A549 (cell line): ENCODE data around the gene ZNF438. TPM values are rescaled to one million over a fixed set of nuclear protein-coding genes. Genes with fewer than 3 reads are reported as not detected.
A peak's percentile ranks its signal among the peaks of the same experiment; 100 is the strongest.

Source experiments
- ATAC-seq, 2 experiments: fragments of 200-7000 bp in 1 of 2; fragments of >200 bp in 1 of 2; cut with Nextera tagmentation in 1 of 2; cut with Tn5 transposase in 1 of 2; 3 replicates each; pipeline versions ENCODE4 v1.8.0 to v1.9.1; 2018 to 2020; ENCODE audit warnings: mild to moderate bottlenecking in 1 of 2, moderate library complexity in 1 of 2
- CTCF ChIA-PET: fragments of 300-600 bp; sonication (Branson Sonifier 250); formaldehyde crosslinking; extraction: SDS; loops from one replicate; lab custom pipeline; 2021; ENCODE audit warnings: antibody characterized with exemption, inconsistent platforms; lab: Yijun Ruan, JAX
- POLR2A ChIA-PET: fragments of 350-600 bp; formaldehyde crosslinking; extraction: SDS; loops from one replicate; lab custom pipeline; 2021; ENCODE audit warnings: antibody characterized with exemption, inconsistent platforms; lab: Yijun Ruan, JAX
- DNase-seq, 2 experiments: peaks; one replicate each; pipeline versions ENCODE4 v3.0.0 to v3.0.0-alpha.2; 2011 to 2016; ENCODE audit warnings: low read depth in 1 of 2, low spot score in 1 of 2
- FAIRE-seq: peaks from 2 replicates; lab custom pipeline; 2011; peaks lifted over from hg19 to GRCh38; lab: Jason Lieb, UNC
- H3K27ac ChIP-seq, 2 experiments: fragments of >200 bp; sonication (Bioruptor Twin); formaldehyde crosslinking; 3 replicates each; pipeline ENCODE4 v1.5.1; 2016 to 2017
- H3K4me1 ChIP-seq: fragments of >200 bp; sonication (Bioruptor Twin); formaldehyde crosslinking; 3 replicates; pipeline ENCODE4 v1.6.1; 2016
- H3K4me2 ChIP-seq: fragments of >200 bp; sonication (Bioruptor Twin); formaldehyde crosslinking; 3 replicates; pipeline ENCODE4 v1.6.1; 2016
- H3K4me3 ChIP-seq: fragments of >200 bp; sonication (Bioruptor Twin); formaldehyde crosslinking; 3 replicates; pipeline ENCODE4 v1.5.1; 2016
- H3K9me3 ChIP-seq: fragments of >200 bp; sonication (Bioruptor Twin); formaldehyde crosslinking; 3 replicates; pipeline ENCODE4 v1.6.1; 2016
- CBX8 ChIP-seq: fragments of 200-600 bp; sonication (generic); IDR thresholded peaks from 2 replicates; pipeline ENCODE4 v1.6.1; 2016
- CHD2 ChIP-seq: fragments of 150-350 bp; IDR thresholded peaks from 2 replicates; pipeline ENCODE4 v1.6.1; 2014; ENCODE audit warnings: low read length; ENCODE audit not compliant: partially characterized antibody
- CHD4 ChIP-seq: fragments of 200-600 bp; sonication (generic); IDR thresholded peaks from 2 replicates; pipeline ENCODE4 v1.6.1; 2016; ENCODE audit warnings: antibody characterized with exemption, mild to moderate bottlenecking, borderline replicate concordance
- E2F6 ChIP-seq: IDR thresholded peaks from 2 replicates; pipeline ENCODE4 v1.6.1; 2012; ENCODE audit warnings: low read depth, borderline replicate concordance
- EP300 ChIP-seq, 2 experiments: fragments of >200 bp; sonication (Bioruptor Twin); formaldehyde crosslinking; IDR thresholded peaks; 2 replicates in 1 of 2; 3 replicates in 1 of 2; pipeline ENCODE4 v1.6.1; 2016 to 2017
- ESRRA ChIP-seq: fragments of 150-350 bp; IDR thresholded peaks from 2 replicates; pipeline ENCODE4 v1.6.1; 2014; ENCODE audit warnings: mild to moderate bottlenecking, low read length, borderline replicate concordance
- HOXA7 ChIP-seq: fragments of 250-450 bp; sonication (Bioruptor Pico); IDR thresholded peaks from 2 replicates; pipeline ENCODE4 v1.5.0; 2020; ENCODE audit warnings: mild to moderate bottlenecking, moderate library complexity
- JUNB ChIP-seq: fragments of >200 bp; sonication (Bioruptor Twin); formaldehyde crosslinking; IDR thresholded peaks from 2 replicates; pipeline ENCODE4 v1.6.1; 2016
- KDM1A ChIP-seq: fragments of 200-600 bp; sonication (generic); IDR thresholded peaks from 2 replicates; pipeline ENCODE4 v1.6.1; 2016; ENCODE audit warnings: low read depth, mild to moderate bottlenecking
- MAFK ChIP-seq: fragments of 450-650 bp; IDR thresholded peaks from 2 replicates; pipeline ENCODE4 v1.6.1; 2014; ENCODE audit not compliant: partially characterized antibody
- MAX ChIP-seq: IDR thresholded peaks from 2 replicates; pipeline ENCODE4 v1.6.1; 2012
- MAZ ChIP-seq: fragments of 150-350 bp; IDR thresholded peaks from 2 replicates; pipeline ENCODE4 v1.6.1; 2014; ENCODE audit warnings: antibody characterized with exemption, low read depth, low read length, borderline replicate concordance
- MYC ChIP-seq: IDR thresholded peaks from 2 replicates; pipeline ENCODE4 v1.6.1; 2012; ENCODE audit warnings: mild to moderate bottlenecking, inconsistent platforms, low read length, improper control_type of control experiment, borderline replicate concordance
- NPAS2 ChIP-seq: fragments of 250-450 bp; sonication (Bioruptor Pico); IDR thresholded peaks from 2 replicates; pipeline ENCODE4 v1.8.0; 2022; ENCODE audit warnings: mild to moderate bottlenecking, moderate library complexity, borderline replicate concordance
- NR3C1 ChIP-seq: fragments of >200 bp; sonication (Bioruptor Twin); formaldehyde crosslinking; IDR thresholded peaks from 3 replicates; pipeline ENCODE4 v1.6.1; 2017
- REST ChIP-seq: fragments of 200-600 bp; sonication (generic); IDR thresholded peaks from 2 replicates; pipeline ENCODE4 v1.6.1; 2016; ENCODE audit warnings: antibody characterized with exemption, mild to moderate bottlenecking, moderate library complexity
- RNF2 ChIP-seq: fragments of 200-600 bp; sonication (generic); IDR thresholded peaks from 2 replicates; pipeline ENCODE4 v1.6.1; 2016; ENCODE audit warnings: low read depth, mild to moderate bottlenecking, antibody characterized with exemption, moderate library complexity, borderline replicate concordance
- SREBF2 ChIP-seq: fragments of 450-650 bp; IDR thresholded peaks from 2 replicates; pipeline ENCODE4 v1.6.1; 2014; ENCODE audit warnings: mild to moderate bottlenecking, moderate library complexity
- TP53 ChIP-seq: fragments of 250-450 bp; sonication (Bioruptor Pico); IDR thresholded peaks from 2 replicates; pipeline ENCODE4 v1.5.0; 2021; ENCODE audit warnings: mild to moderate bottlenecking, moderate library complexity
- USF2 ChIP-seq: fragments of 450-650 bp; IDR thresholded peaks from 2 replicates; pipeline ENCODE4 v1.6.1; 2014; ENCODE audit warnings: antibody characterized with exemption
- ZC3H11A ChIP-seq: fragments of 450-650 bp; IDR thresholded peaks from 2 replicates; pipeline ENCODE4 v1.6.1; 2014; ENCODE audit warnings: antibody characterized with exemption, mild to moderate bottlenecking
- ZFP36 ChIP-seq: fragments of 450-650 bp; IDR thresholded peaks from 2 replicates; pipeline ENCODE4 v1.6.1; 2014; ENCODE audit warnings: borderline replicate concordance; ENCODE audit not compliant: partially characterized antibody
- WGBS: methylation state at CpG from one replicate; pipeline ENCODE4 v1.1.6; 2017; ENCODE audit errors: missing lambda C conversion rate; 5-methylcytosine and 5-hydroxymethylcytosine counted together
- polyA plus RNA-seq, 4 experiments: library from polyadenylated mRNA; depleted of rRNA in 3 of 4; stranded (reverse); fragments of >200 nt; fragmentation: RNase III in 1 of 4; extraction: RNeasy Plus Mini Kit Qiagen cat#74134 plus additional on column Dnase treatment in 1 of 4; gene quantifications; 2 replicates in 3 of 4; 3 replicates in 1 of 4; pipeline ENCODE4 v1.2.3, GENCODE V29; 2011 to 2017

Gene ZNF438
- polyA plus RNA-seq, 2 of the 4 experiments (the other 2 are of a cell fraction), result 2.2 to 4.5 TPM

- Histone ChIP-seq H3K27ac (no peak overlapping the region), H3K4me1 (peaks cover 19% of the 10 kb centered on the region; the same call in 2 of the 3 replicates), H3K9me3 (no peaks in the 10 kb centered on the region), H3K4me3 (no peak overlapping the region), H3K4me2 (0 out of 3 replicates have a peak overlapping the region, but pooled peaks have one; percentile 13)
- FAIRE-seq (no peak), ATAC-seq (no peak), DNase-seq (no peak)
- WGBS, result 83% methylated on average over 3 of the region's 3 CpGs
- POLR2A ChIA-PET, result no interaction called here
- CTCF ChIA-PET, result no interaction called here
- TF ChIP-seq NPAS2 (CRISPR knock-in tag) (no peak), MAX (no peak), E2F6 (no peak), KDM1A (no peak), RNF2 (no peak), USF2 (no peak), EP300 (IDR thresholded peaks at IDR 0.05) (no peak), HOXA7 (no peak), ZFP36 (no peak)
- TF ChIP-seq, all 56 proteins: peak for 0
Observed at GRCh38 chr10:31011665-31012022, 20.0 kb downstream of the ZNF438 start.

- CTCF ChIA-PET, result no interaction called here
- WGBS, result 60% methylated on average over 8 of the region's 8 CpGs
- Histone ChIP-seq H3K4me2 (0 out of 3 replicates have a peak overlapping the region, but pooled peaks have one; percentile 13), H3K4me1 (peaks cover 19% of the 10 kb centered on the region; the same call in 2 of the 3 replicates)
- no peak for FAIRE-seq
- DNase-seq, result no peak
- TF ChIP-seq CHD4 (no peak), NR3C1 (no peak), MAZ (no peak), CBX8 (no peak), CHD2 (no peak), ZC3H11A (no peak), TP53 (CRISPR knock-in tag) (no peak), MAFK (no peak), MYC (no peak), SREBF2 (no peak), ESRRA (no peak), JUNB (no peak), REST (no peak)
- TF ChIP-seq, all 56 proteins: peak for 0
- ATAC-seq, result no peak
- POLR2A ChIA-PET, result no interaction called here
- Histone ChIP-seq H3K27ac (no peak overlapping the region), H3K9me3 (no peaks in the 10 kb centered on the region), H3K4me3 (no peak overlapping the region)
Observed at GRCh38 chr10:31011017-31011664, 20.5 kb downstream of the ZNF438 start.
